Neural cell (in vitro differentiated cells): ENCODE results near the gene SLC35E1. TPM values are rescaled to one million over a fixed set of nuclear protein-coding genes. Genes with fewer than 3 reads are reported as not detected.

Source experiments
- H2AFZ ChIP-seq: fragments of 200-600, 300-800 bp; sonication (generic), shearing (Covaris generic); 2 replicates; pipeline ENCODE4 v1.6.0; 2014; ENCODE audit warnings: low read depth, mild to moderate bottlenecking, antibody characterized with exemption, low read length, moderate library complexity
- H3F3A ChIP-seq: fragments of 200-600 bp; shearing (Covaris generic); 2 replicates; pipeline ENCODE4 v1.6.1; 2016; ENCODE audit warnings: mild to moderate bottlenecking, moderate library complexity, mixed read lengths, antibody characterized with exemption, low read length; ENCODE audit not compliant: insufficient read depth, poor library complexity, severe bottlenecking
- H3K27ac ChIP-seq: fragments of 200-600, 300-800 bp; sonication (generic), shearing (Covaris generic); 2 replicates; pipeline ENCODE4 v1.5.1; 2014; ENCODE audit warnings: mild to moderate bottlenecking, low read length, moderate library complexity
- H3K27me3 ChIP-seq: fragments of 300-800, 200-600 bp; sonication (generic), shearing (Covaris generic); 2 replicates; pipeline ENCODE4 v1.6.0; 2014; ENCODE audit warnings: mild to moderate bottlenecking, low read depth, low read length, moderate library complexity; ENCODE audit not compliant: insufficient read depth
- H3K36me3 ChIP-seq: fragments of 300-800, 200-600 bp; sonication (generic), shearing (Covaris generic); 2 replicates; pipeline ENCODE4 v1.5.1; 2014; ENCODE audit warnings: mild to moderate bottlenecking, antibody characterized with exemption, low read length, moderate library complexity; ENCODE audit not compliant: insufficient read depth
- H3K4me2 ChIP-seq: fragments of 300-800, 200-600 bp; sonication (generic), shearing (Covaris generic); 2 replicates; pipeline ENCODE4 v1.6.0; 2014; ENCODE audit warnings: mild to moderate bottlenecking, low read length
- H3K4me3 ChIP-seq: fragments of 300-800, 200-600 bp; sonication (generic), shearing (Covaris generic); 2 replicates; pipeline ENCODE4 v1.5.1; 2014; ENCODE audit warnings: mild to moderate bottlenecking, low read length, moderate library complexity
- H3K79me2 ChIP-seq: fragments of 200-600 bp; shearing (Covaris generic); replicated peaks from 2 replicates; pipeline ENCODE4 v1.6.0; 2014; ENCODE audit warnings: mild to moderate bottlenecking, low read length, moderate library complexity; ENCODE audit not compliant: insufficient read depth
- H3K9ac ChIP-seq: fragments of 300-800, 200-600 bp; sonication (generic), shearing (Covaris generic); 2 replicates; pipeline ENCODE4 v1.6.1; 2016; ENCODE audit warnings: mild to moderate bottlenecking, low read length, mixed read lengths
- H3K9me2 ChIP-seq: fragments of 200-600 bp; shearing (Covaris generic); 2 replicates; pipeline ENCODE4 v1.6.1; 2016; ENCODE audit warnings: mild to moderate bottlenecking, low read length, mixed read lengths; ENCODE audit not compliant: insufficient read depth
- H3K9me3 ChIP-seq: fragments of 200-600, 300-800 bp; sonication (generic), shearing (Covaris generic); 2 replicates; pipeline ENCODE4 v1.6.1; 2016; ENCODE audit warnings: mild to moderate bottlenecking, mixed run types, low read length, moderate library complexity, mixed read lengths
- H4K20me1 ChIP-seq: fragments of 200-600 bp; shearing (Covaris generic); 2 replicates; pipeline ENCODE4 v1.6.1; 2016; ENCODE audit warnings: mild to moderate bottlenecking, mixed run types; ENCODE audit not compliant: insufficient read depth
- CTCF ChIP-seq: fragments of 450-650 bp; IDR thresholded peaks from 2 replicates; pipeline ENCODE4 v1.5.1; 2014; ENCODE audit warnings: antibody characterized with exemption, mild to moderate bottlenecking, moderate library complexity; ENCODE audit not compliant: poor library complexity, severe bottlenecking
- EP300 ChIP-seq: fragments of 450-650 bp; conservative IDR thresholded peaks from 2 replicates; pipeline ENCODE4 v1.6.1; 2014; ENCODE audit warnings: antibody characterized with exemption, mild to moderate bottlenecking, moderate library complexity; ENCODE audit not compliant: poor library complexity, severe bottlenecking
- EZH2 ChIP-seq: fragments of 200-600, 300-800 bp; shearing (Covaris generic), sonication (generic); IDR thresholded peaks from 2 replicates; pipeline ENCODE4 v1.6.1; 2014; ENCODE audit warnings: antibody characterized with exemption, low read length, borderline replicate concordance, mild to moderate bottlenecking; ENCODE audit not compliant: insufficient read depth, poor library complexity, severe bottlenecking
- MXI1 ChIP-seq: fragments of 450-650 bp; conservative IDR thresholded peaks from 2 replicates; pipeline ENCODE4 v1.6.1; 2014; ENCODE audit warnings: antibody characterized with exemption, mild to moderate bottlenecking; ENCODE audit not compliant: poor library complexity, severe bottlenecking
- POLR2AphosphoS5 ChIP-seq: IDR thresholded peaks from 2 replicates; pipeline ENCODE4 v1.6.1; 2012
- RAD21 ChIP-seq: fragments of 450-650 bp; conservative IDR thresholded peaks from 2 replicates; pipeline ENCODE4 v1.6.1; 2014; ENCODE audit warnings: antibody characterized with exemption, mild to moderate bottlenecking, moderate library complexity
- SMC3 ChIP-seq: fragments of 450-650 bp; conservative IDR thresholded peaks from 2 replicates; pipeline ENCODE4 v1.6.1; 2014; ENCODE audit warnings: antibody characterized with exemption, mild to moderate bottlenecking, moderate library complexity; ENCODE audit not compliant: poor library complexity
- TAF1 ChIP-seq: IDR thresholded peaks from 2 replicates; pipeline ENCODE4 v1.6.1; 2012; ENCODE audit warnings: low read depth
- polyA plus RNA-seq: library from polyadenylated mRNA; depleted of rRNA; stranded (reverse); fragments of >200 nt; gene quantifications from 2 replicates; pipeline ENCODE4 v1.2.3, GENCODE V29; 2014
- TF ChIP-seq, protein P1 (sequence below): IDR thresholded peaks from 2 replicates; pipeline ENCODE4 v1.6.1; 2012; ENCODE audit warnings: borderline replicate concordance

Gene SLC35E1
- polyA plus RNA-seq, 1 donor from 2014 or later, result 23.9 TPM

GRCh38 chr19:16532440-16533234 is 39.6 kb downstream of the SLC35E1 start:
- Histone ChIP-seq H3K9me2 (no peaks in the 10 kb centered on the region), H3K36me3 (no peaks in the 10 kb centered on the region), H2AFZ (no peak overlapping the region), H3K9ac (no peak overlapping the region), H3K9me3 (no peaks in the 10 kb centered on the region), H4K20me1 (peaks cover 2% of the 10 kb centered on the region), H3K27me3 (no peaks in the 10 kb centered on the region), H3K4me2 (no peak overlapping the region), H3K27ac (no peak overlapping the region), H3K4me3 (no peak overlapping the region), H3K79me2 (peaks cover 3% of the 10 kb centered on the region), H3F3A (no peaks in the 10 kb centered on the region)
- no peak for TF ChIP-seq RAD21
- TF ChIP-seq EZH2, result no peak
- TF ChIP-seq CTCF, result no peak
- no peak for TF ChIP-seq MXI1
- no peak for TF ChIP-seq POLR2AphosphoS5
- TF ChIP-seq, protein P1, sequence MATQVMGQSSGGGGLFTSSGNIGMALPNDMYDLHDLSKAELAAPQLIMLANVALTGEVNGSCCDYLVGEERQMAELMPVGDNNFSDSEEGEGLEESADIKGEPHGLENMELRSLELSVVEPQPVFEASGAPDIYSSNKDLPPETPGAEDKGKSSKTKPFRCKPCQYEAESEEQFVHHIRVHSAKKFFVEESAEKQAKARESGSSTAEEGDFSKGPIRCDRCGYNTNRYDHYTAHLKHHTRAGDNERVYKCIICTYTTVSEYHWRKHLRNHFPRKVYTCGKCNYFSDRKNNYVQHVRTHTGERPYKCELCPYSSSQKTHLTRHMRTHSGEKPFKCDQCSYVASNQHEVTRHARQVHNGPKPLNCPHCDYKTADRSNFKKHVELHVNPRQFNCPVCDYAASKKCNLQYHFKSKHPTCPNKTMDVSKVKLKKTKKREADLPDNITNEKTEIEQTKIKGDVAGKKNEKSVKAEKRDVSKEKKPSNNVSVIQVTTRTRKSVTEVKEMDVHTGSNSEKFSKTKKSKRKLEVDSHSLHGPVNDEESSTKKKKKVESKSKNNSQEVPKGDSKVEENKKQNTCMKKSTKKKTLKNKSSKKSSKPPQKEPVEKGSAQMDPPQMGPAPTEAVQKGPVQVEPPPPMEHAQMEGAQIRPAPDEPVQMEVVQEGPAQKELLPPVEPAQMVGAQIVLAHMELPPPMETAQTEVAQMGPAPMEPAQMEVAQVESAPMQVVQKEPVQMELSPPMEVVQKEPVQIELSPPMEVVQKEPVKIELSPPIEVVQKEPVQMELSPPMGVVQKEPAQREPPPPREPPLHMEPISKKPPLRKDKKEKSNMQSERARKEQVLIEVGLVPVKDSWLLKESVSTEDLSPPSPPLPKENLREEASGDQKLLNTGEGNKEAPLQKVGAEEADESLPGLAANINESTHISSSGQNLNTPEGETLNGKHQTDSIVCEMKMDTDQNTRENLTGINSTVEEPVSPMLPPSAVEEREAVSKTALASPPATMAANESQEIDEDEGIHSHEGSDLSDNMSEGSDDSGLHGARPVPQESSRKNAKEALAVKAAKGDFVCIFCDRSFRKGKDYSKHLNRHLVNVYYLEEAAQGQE, result no peak
- TF ChIP-seq SMC3, result no peak
- no peak for TF ChIP-seq TAF1
- TF ChIP-seq EP300, result no peak

- H3K79me2 ChIP-seq, result no peaks in the 10 kb centered on the region
- no peak overlapping the region for H3K9ac ChIP-seq
- TF ChIP-seq RAD21 (no peak), EZH2 (no peak), MXI1 (no peak), SMC3 (no peak), CTCF (no peak)
- TF ChIP-seq, protein P1, result no peak
- no peak overlapping the region for H3K4me2 ChIP-seq
- no peaks in the 10 kb centered on the region for H3K27me3 ChIP-seq
- no peak overlapping the region for H3K4me3 ChIP-seq
- H3K36me3 ChIP-seq, result no peaks in the 10 kb centered on the region
- no peaks in the 10 kb centered on the region for H3K9me3 ChIP-seq
- H3K27ac ChIP-seq, result no peak overlapping the region
- no peaks in the 10 kb centered on the region for H3K9me2 ChIP-seq
- no peaks in the 10 kb centered on the region for H3F3A ChIP-seq
- H4K20me1 ChIP-seq, result no peaks in the 10 kb centered on the region
- no peak overlapping the region for H2AFZ ChIP-seq
Measured at GRCh38 chr19:16531380-16531669, 40.9 kb downstream of the SLC35E1 start.
